Activated CD4-positive, alpha-beta T cell treated with anti-CD3 and anti-CD28 coated beads, Interleukin-2, amount 50 U/mL, for 16 hours (primary cell): Measurements from ENCODE around the gene ETF1.
"Not testable (repeated sequence)": the region's sequence is repeated elsewhere in the genome, so short reads cannot be mapped to it uniquely, and the experiment has no call there.

Experiments used
- DNase-seq: peaks from one replicate; pipeline ENCODE4 v3.0.0-alpha.2; 2020

Gene ETF1

DNA sequence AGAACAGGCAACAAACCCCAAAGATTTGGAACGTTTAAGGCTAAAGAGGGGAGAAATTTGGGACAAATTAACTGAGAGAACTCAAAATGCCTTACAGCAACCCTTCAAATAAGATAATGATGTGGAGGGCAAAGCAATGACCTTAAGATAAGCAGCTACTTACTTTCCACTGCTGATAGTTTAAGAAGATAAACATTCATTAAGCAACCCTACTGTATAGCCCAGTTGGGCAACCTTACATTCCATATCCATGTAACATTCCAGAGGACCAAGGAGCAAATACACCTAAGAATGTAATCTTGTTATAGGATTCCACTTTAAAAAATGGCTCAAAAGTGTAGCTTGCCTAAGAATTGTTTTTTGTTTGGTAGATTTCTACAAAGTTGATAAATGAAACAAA lies 14.8 kb downstream of the ETF1 start:
- DNase-seq: no peak

DNA sequence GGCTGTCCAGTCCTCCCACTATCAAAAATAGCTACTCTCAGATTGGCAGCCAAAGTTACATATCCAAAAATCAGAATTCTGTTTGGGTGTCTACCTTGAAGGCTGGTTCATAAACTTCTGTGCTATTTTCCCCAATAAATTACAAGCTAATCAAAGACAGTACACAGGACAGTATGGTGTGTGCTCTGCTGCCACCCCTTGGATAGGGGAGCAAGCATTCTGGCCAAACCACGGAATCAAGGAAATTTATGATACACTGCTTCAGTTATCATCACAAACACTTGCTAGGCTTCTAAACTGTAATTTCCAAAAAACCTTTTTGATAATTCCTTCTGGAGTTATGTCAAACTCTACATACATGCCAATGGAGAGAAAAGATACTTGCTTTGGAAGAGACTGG lies 15.9 kb downstream of the ETF1 start:
- no peak for DNase-seq

DNA sequence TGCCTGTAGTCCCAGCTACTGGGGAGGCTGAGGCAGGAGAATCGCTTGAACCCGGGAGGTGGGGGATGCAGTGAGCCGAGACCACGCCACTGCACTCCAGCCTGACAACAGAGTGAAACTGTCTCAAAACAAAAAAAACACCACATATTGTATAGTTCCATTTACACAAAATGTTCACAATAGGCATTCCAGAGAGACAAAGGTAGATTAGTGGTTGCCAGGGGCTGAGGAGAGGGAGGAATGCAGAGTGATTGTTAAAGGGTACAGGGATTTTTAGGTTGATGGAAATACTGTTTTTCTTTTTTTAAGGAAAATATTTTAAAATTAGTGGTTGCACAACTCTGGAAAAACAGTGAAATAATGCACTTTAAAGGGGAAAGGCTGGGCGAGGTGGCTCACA lies 19.6 kb downstream of the ETF1 start:
- no peak for DNase-seq

DNA sequence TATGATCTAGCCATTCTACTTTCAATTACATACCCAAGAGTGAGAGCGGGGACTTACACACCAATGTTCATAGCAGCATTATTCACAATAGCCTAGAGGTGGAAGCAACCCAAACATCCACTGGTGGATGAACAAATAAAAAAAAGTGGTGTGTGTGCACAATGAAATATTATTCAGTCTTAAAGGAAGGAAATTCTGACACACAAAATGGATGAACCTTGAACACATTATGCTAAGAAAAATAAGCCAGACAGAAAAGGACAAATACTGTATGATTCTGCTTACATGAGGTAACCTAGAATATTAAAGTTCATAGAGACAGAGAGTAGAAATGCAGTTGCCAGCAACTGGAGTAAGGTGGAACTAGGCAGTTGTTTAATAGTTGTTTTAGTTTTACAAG lies 22.1 kb downstream of the ETF1 start:
- DNase-seq: no peak

DNA sequence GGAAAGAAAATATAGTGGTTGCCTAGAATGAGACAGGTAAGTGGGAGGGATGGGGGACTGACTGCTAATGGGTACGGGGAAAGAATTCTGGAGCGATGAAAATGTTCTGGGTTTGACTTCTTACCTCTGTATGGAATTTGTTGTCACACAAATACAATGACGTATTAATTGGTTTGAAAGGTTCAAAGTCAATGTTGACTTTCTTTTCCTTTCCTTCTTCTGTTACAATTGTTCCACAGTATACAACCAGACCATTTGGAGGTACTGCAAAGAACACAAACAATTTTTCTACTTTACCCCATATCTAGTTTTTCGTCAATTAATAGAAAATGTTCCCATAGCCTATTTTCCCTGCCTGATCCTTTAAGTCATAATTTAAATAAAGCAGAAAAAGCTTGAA lies 25.6 kb downstream of the ETF1 start:
- DNase-seq: no peak

DNA sequence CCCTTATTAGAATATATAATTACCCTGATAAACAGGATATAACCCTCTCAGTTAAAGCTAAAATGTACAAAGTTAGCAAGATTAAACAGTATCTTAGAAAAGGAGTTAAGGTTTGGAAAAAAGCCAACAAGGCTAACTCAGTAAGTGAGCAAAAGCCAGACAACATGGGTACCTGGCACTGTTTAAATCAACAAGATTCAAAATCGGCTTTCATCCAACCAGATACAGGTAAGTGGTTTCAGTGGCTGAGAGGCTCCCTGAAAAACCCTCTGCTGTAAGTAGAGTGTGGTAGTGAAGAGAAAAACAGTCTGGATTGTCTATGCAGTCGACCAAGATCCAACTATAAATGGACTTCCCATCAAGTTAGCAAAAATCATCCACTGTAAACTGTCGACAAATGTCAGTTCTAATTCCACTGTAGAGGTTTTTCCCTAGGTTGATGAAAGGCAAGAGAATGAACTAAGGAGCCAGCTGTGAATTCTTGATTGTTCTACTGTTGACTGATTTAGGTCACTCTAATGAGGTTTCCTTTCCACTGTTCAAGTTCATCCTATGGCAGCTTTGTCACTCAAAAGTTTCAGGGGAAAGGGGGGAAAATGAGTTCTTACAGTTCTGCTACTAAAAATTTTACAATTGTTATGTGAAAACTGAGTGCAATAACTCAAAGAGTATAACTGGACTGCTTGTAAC lies 27.3 kb downstream of the ETF1 start:
- DNase-seq: no peak

DNA sequence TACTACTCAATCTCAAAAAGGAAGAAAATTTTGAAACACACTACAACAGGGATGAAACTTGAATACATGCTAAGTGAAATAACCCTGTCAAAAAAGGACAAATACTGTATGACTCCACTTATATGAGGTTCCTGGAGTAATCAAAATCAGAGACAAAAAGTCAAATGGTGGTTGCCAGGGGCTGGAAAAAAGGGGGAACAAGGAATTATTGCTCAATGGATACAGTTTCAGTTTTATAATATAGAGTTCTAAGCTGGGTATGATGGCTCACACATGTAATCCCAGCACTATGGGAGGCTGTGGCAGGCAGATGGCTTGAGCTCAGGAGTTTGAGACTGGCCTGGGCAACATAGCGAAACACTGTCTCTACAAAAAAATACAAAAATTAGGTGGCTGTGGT lies 29.0 kb downstream of the ETF1 start:
- DNase-seq: no peak

DNA sequence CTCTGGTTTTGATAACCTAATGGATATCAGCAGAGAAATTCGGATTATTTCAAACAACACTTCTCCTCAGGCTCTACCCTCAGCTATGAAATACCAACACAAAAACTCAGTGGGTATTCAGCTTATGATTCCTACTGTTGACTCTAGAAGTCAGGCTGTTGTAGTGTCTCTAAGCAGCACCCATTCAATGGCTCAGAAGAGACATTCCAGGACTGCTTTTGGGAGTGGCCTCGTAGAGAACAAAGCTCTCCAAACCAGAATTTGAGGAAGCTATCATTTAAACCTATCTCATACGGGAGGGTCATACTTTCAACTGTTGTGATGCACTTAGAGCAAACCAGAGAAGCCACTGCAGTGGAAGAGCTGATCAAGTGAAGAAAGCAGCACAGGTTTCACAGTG lies 34.1 kb downstream of the ETF1 start:
- DNase-seq: no peak

DNA sequence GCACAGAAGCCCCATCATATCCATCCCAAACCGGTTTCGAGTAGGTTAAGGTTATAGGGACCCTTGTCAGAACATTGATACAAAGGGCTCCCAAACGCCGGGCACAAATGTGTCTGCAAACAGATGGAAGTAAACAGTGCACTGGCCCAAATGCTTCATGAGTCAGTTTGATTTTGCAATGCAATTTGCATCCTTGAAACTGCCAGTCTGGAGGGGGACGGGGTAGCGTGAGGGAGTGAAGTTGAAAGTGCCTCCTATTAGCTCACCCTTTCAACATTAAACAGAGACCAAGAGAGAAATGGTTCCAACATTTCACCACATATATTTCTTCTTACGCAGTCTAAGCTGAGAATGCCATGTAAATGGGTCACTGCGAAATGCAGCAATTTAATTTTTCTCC lies 35.6 kb downstream of the ETF1 start:
- not testable (repeated sequence) for DNase-seq

DNA sequence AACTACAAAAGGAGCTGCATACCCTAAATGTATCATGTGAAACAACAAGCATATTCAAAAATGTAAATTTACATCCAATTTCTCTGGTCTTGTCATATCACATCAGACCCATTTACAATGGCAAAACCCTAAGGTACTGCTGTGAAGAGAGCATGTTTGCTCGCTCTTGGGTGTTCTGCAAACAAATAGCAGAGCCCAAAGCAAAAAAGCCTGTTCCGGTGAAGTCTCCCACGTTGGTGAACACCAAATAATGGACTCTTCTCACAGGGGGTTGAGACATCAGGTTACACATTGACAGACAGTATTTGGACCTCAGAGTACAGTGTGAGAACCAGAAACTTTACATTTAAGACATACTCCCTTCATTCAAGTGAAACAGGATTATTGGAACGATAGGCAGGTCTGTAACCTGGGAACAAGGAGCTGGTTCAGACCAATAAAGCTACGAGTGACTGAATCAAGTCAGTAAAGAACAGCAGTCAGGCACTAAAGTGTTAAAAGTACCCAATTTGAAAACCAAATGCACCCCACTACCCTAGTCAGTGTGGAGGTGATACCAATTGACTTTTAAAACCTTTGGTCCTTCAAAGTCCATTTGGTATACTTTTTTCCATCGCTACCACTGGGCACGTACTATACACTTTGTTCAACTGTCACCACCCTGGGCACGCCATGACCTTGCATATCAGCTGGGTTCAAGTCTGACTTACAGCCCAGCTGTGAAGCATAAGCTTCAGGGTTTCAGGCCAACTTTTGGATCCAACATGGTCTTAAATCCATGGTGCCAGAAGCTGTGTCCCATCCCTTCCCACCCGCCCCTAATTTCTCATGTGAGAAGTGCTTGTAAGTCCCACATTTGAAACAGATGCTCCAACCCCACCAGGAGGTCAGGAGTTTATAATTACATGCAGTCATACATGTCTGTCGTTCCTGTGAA lies 36.4 kb downstream of the ETF1 start:
- no peak for DNase-seq

DNA sequence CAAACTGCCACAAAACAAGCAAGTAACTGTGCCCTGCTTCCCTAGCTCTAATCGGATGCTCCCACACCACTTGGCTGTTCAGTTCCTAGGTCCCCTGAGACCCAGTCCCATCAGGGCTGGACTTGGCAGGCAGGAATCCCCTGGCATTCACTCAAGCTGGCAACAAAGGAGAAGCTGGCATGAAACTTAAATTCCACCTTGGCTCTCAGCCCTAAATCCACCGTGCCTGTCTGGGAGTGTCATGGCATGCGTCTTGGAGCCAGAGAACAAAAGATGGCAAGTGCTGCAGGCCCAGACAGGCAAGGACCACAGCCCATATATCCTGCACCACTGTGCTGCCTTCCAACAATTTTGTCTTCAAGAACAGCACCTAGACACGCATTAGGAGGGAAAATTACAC lies 38.2 kb downstream of the ETF1 start:
- DNase-seq: no peak

DNA sequence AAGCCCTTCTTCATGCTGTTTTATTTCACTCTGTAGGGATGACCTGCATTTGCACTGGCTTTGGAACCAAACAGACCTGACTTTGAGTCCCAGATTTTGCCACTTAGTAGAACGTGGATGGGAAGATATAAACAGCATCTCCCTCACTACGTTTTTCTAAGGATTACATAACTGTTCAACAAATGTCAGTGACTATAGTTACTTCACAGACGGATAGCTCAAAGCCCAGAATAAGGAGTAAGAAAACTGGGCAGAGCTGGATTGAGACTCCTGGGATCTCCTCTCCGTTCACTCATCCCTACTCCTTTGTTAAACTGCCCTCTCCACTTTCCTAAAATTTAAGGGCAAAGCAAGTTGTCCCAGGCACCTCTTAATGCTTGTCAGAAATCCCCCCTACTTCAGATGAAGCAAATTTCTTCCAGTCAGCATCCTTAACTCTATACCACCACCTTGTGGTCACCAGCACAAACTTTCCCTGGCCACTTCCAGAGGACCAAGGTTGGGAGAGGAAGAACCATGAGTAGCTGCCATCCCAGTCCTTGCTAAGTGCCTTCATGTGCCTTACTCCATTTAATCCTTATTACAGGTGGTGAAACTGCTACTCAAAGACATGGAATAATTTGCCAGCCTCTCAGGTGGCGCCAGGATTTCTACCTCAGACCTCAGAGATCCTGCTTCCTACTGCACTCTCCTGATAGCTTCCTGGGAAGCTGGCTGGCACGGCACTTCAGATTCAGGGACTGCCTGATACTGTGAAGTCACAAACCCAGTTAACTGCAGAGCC lies 39.4 kb downstream of the ETF1 start:
- peak; percentile 37 for DNase-seq

DNA sequence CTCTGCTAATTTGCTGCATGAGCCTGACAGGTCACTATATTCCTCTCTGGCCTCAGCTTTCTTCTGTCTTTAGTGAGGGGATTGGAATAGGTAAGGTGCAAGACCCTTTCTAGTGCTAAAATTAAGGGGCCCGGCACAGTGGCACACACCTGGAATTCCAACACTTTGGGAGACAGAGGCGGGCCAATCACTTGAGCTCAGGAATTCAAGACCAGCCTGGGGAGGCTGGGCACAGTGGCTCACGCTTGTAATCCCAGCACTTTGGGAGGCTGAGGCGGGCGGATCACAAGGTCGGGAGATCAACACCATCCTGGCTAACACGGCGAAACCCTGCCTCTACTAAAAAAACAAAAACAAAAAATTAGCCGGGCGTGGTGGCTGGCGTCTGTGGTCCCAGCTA lies 40.5 kb downstream of the ETF1 start:
- DNase-seq: no peak

DNA sequence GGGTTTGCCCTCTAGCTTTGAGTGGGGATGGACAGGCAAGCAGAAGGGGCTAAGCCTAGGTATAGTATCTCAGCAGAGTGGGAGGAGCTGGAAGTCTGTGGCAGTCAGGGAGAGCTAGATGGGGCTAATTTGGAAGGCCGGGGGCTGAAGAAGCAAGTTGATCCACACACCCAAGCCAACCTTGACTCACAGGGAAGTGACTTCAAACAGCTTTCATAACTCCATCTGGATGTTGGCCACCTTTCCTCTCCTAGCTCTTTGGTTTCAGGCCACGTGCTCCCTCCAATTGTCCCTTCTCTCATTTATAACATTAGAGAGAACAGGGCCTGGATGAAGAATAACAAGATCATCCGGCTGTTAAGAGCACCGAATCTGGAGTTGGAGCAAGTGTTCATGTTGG lies 40.9 kb downstream of the ETF1 start:
- DNase-seq: no peak

DNA sequence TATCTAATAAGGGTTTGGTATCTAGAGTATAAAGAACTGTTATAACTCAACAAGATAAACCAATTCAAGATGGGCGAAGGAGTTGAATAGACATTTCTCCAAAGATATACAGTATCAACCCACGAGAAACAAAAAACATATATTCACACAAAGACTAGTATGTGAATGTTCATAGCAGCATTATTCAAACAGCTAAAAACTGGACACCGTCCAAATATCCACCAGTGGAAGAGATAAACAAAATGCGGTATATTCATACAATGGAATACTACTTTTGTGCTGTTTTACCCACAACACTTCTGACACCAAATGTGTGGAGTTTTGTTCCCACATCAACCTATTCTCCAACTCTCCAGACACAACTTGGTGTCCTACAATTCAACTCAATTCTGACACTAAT lies 44.7 kb downstream of the ETF1 start:
- no peak for DNase-seq

DNA sequence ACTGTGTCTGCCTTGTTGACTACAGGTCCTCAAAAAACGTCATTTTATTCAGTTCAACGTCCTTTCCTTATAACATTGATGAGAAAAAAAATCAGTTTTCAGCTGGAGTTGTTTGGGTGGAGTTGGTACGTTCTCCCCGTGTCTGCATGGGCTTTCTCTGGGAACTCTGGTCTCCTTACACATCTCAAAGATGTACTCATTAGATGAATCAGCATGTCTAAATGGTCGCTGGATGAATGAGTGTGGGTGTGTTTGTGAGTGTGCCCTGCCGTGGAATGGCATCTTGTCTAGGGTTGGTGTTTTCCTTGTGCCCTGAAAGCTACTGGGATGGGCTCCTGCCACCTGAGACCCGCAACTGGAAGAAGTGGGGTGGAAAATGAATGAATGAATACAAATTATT lies 47.7 kb downstream of the ETF1 start:
- DNase-seq: no peak

DNA sequence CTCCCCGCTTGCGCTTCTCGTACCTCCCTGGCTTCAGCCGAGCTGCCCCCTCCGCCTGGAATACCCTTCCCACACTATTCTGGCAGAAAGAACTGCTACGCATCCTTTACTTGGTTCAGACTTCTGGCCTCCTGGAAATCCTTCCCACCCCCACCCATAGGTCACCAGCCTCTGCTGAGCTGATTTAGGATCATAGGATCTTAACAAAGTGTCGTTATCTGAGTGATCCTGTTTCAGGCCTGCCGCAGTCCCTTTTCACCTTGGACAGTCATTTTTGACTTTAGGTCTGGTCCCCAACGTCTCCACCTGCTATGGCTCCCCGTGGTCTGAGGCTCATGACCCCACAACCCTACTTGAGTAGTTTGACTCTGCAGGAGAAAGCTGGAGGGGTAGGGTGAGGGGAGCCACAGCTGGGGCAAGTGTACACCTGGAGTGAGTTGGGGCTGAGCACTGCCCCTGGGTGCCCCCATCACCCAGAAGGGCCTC lies 50.4 kb downstream of the ETF1 start:
- no peak for DNase-seq

DNA sequence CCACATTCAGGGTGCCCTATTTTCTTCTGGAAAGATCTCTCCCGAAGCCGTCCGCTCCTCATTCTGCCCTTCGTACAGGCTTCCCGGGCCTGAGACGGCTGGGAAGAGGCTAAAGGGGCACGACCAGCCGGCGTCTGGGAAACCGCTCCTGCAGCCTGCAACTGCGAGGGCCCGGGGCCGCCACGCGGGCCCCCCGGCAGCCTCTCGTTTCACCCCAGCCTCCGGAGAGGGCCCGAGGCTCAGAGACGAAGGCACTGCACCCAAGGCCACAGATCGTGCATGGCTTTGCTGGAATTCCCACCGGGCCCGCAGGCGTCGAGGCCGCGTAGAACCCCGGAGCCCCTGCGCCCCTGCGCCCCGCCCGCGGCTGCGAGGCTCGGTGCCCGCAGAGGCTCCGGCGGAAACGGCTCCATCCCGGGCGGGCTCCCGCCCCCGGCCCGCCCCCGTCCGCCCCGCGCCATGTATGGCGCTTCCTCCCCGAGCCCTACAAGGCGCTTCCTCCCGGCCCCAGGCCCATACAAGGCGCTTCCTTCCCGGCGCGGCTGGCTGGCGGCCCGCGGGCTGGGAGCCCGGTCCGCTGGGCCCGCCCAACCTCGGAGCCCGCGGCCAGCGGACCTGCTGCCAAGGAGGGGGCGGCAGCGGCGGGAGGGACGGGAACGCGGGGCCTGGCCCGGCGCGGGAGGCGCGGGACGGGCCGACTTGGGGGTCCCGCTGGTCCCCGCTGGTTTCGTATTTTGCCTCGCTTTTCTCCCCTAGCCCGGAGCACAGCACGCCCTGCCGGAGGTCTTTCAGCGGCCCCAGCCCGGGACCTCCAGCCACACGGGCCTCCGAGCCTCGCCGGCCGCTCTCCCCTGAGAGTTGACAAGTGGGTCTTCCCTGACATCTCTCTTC lies 51.1 kb downstream of the ETF1 start:
- DNase-seq: peak; percentile 86

DNA sequence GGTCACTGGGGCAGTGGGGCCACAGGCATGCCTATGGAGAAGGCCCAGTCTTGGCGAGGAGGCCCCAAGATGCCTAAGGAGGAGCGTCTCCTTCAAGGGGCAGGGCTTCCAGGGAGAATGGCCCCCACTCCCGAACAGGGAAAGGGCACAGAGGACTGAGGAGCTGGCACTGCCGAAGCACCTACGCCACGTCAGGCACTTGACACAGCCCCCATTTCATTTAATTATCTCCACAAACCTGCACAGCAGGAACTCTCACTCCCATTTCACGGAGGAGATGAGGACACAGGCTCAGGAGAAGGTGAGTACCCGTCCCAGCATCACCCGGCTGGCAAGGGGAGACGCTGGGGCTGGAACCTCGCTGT lies 51.8 kb downstream of the ETF1 start:
- DNase-seq: no peak

DNA sequence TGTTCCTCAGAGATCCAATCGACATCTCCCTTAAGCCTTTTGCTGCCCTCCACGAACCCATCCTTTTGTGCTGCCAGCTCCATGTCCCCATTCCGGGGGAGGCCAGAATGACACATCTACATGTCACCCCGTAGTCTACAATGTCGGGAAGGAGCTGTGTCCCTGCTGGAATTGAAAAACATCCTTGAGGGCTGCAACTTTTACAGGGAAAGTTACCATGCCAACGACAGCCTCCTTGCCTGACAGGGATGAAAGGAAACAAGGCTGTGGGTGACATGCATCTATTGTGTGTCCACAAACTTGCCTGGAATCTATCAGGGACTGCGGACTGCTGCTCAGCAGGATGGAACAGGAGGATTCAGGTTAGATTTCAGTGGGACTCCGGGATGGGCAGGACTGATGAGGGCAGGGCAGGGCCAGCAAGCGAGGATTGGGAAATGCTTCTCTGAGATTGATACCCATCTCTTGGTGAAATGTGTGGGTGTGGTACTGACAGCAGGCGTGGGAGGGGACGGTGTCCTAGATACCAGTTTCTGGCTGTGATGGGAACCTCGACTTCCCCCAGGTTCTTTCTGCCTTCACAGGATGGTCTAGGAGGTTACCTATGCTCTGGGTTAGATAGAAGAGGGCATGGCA lies 52.3 kb downstream of the ETF1 start:
- no peak for DNase-seq

DNA sequence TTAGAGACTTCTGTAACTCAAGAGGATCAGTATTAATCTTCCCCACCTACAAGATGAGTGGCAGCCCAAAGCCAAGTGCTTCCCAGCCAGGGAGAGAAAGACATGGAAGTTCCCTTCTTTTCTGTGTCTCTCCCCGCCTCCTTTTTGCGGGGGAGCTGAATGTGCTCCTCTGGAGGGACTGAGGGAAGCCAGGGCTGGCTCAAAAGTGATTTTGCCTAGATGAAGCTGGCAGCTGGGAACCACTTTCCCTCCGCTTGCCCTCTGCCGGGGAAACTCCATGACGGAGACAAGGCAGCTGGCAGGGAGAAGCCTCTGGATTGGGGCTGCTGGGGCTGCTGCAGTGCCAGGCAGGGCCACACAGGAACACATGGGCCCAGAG lies 53.4 kb downstream of the ETF1 start:
- no peak for DNase-seq

DNA sequence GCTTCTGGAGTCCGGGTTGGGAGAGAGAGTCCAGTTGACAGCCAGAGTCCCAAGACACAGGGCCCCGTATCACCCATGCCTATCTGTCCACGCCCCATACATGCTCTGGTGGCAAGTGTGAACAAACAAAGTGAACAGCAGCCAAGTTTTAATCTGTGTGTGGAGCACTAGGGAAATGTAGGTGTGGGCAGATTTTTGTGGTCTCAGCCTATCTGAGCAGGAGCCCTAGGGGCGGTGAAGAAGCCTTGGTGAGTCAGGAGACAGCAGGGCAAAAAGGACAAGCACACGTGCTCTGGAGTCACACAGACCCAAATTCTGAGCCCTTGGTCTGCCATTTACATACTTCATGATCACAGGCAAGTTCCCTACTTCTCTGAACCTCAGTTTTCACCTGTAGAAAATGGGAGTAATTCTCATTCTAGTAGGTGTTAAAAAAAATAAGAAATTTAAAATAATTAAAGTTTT lies 54.5 kb downstream of the ETF1 start:
- DNase-seq: no peak
